Choroid plexus epithelial cell (primary cell): Measurements from ENCODE around the gene ADARB1.

Source experiments
- DNase-seq: peaks from one replicate; pipeline ENCODE4 v3.0.0-alpha.2; 2010; ENCODE audit warnings: low read depth
- H3K4me3 ChIP-seq: 2 replicates; pipeline ENCODE4 v1.5.1; 2011; ENCODE audit warnings: low read depth, mild to moderate bottlenecking, control low read depth, low read length, moderate library complexity
- TF ChIP-seq, protein P1 (sequence below): conservative IDR thresholded peaks from 2 replicates; pipeline ENCODE4 v1.5.1; 2011; ENCODE audit warnings: low read depth, mild to moderate bottlenecking, control low read depth, inconsistent platforms, low read length, moderate library complexity

ADARB1 gene

DNA sequence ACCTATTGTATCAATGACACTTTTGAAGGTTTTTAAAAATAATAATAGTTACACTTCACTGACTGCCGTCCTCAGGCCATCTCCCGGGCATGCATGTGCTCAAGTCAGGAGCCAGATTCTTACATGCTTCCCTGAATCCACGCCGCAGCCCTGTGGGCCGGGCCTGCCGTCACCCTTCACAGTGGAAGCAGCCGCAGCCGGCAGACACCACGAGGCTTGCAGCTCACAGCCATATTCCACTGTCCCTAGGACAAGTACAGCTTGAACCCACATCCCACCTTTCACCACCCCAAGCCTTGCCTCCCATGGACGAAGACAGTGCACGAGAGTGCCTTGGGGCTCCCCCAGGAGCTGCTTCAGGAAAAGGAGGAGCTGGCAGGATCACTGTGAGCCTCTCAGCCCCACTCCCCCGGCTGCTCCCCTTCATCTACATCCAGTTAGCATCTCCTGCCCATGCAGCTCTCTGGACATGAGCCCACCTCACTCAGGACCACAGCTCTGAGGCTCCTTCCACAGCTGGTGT lies 136.1 kb downstream of the ADARB1 start:
- DNase-seq = no peak
- H3K4me3 ChIP-seq = no peak overlapping the region
- TF ChIP-seq, protein P1, sequence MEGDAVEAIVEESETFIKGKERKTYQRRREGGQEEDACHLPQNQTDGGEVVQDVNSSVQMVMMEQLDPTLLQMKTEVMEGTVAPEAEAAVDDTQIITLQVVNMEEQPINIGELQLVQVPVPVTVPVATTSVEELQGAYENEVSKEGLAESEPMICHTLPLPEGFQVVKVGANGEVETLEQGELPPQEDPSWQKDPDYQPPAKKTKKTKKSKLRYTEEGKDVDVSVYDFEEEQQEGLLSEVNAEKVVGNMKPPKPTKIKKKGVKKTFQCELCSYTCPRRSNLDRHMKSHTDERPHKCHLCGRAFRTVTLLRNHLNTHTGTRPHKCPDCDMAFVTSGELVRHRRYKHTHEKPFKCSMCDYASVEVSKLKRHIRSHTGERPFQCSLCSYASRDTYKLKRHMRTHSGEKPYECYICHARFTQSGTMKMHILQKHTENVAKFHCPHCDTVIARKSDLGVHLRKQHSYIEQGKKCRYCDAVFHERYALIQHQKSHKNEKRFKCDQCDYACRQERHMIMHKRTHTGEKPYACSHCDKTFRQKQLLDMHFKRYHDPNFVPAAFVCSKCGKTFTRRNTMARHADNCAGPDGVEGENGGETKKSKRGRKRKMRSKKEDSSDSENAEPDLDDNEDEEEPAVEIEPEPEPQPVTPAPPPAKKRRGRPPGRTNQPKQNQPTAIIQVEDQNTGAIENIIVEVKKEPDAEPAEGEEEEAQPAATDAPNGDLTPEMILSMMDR = no peak

DNA sequence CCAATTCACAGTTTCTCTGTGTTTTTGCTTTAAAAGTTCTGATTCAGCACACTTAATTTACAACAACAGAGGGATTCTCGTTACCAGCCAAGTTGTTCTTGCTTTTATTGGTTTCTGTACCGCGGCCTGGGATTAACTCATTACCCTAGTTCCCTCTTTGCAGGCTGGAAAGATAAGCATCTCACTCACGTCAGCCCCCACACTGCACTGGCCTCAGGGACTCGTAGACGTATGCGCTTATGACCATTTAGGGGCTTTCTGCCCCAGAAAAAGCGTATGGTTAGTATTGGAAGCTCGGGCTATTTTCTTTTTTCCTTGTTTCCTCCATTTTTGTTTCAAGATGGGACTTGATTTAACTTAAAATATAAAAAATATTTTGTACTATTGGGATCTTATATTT lies 137.3 kb downstream of the ADARB1 start:
- TF ChIP-seq, protein P1 = no peak
- DNase-seq = no peak
- H3K4me3 ChIP-seq = no peak overlapping the region

DNA sequence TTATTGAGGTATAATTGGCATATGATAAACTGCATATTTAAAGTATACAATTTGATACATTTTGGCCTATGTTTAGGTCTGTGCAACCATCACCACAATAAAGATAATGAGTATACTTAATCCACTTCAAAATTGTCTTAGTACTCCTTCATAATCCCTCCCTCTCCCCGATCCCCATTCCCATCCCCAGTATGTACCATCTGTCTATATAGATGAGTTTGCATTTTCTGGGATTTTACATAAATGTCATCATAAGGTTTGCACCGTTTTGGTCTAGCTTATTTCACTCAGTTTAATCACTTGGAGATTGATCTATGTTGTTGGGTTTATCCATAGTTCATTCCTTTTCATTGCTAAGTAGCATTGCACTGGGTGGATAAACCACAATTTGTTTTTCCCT lies 139.0 kb downstream of the ADARB1 start:
- TF ChIP-seq, protein P1 = no peak
- H3K4me3 ChIP-seq = no peak overlapping the region
- DNase-seq = no peak

DNA sequence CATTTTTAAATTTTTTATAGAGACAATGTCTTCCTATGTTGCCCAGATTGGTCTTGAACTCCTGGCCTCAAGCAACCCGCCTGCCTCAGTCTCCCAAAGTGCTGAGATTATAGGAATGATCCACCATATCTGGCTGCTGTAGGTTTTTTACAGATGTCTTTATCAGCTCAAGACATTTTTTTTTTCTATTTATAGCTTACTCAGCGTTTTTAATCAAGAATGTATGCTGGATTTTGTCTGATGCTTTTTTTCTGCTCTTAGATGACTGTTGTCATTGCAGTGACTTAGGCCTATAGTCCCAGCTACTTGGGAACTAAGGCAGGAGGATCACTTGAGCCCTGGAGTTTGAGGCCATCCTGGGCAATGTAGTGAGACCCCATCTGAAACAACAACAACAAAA lies 140.8 kb downstream of the ADARB1 start:
- DNase-seq = no peak
- no peak overlapping the region for H3K4me3 ChIP-seq
- TF ChIP-seq, protein P1 = no peak

DNA sequence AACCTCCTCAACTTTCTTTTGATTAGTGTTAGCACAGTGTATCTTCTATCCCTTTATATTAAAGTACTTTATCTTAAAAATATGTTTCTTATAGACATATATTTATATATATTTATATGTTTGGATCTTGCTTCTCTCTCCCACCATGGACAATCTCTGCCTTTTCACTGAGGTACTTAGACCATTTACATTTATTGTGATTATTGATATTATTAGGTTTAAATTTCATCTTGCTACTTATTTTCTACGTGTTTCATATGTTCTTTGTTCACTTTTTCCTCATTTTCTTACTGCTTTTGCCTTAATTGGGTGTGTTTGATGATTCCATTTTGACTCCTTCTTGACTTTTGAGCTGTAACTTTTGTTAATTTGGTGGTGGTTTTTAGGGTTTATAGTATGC lies 142.6 kb downstream of the ADARB1 start:
- TF ChIP-seq, protein P1 = no peak
- H3K4me3 ChIP-seq = no peak overlapping the region
- DNase-seq = no peak

DNA sequence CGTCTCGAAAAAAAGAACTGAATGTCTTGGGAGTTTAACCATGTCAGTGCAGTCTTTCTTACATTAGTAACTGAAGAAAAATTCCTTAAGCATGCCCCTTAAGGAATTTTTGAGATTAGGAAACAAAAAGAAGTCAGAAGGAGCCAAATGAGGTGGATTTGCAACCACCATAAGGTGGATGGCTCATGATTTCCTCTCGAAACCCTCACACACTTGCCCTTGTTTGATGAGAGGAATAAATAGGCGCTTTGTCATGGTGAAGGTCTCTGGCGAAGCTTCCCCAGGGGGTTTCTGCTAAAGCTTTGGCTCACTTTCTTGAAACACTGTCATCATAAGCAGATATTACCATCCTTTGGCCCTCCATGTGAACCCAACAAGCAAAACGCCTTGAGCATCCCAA lies 145.1 kb downstream of the ADARB1 start:
- TF ChIP-seq, protein P1 = no peak
- no peak for DNase-seq
- no peak overlapping the region for H3K4me3 ChIP-seq

DNA sequence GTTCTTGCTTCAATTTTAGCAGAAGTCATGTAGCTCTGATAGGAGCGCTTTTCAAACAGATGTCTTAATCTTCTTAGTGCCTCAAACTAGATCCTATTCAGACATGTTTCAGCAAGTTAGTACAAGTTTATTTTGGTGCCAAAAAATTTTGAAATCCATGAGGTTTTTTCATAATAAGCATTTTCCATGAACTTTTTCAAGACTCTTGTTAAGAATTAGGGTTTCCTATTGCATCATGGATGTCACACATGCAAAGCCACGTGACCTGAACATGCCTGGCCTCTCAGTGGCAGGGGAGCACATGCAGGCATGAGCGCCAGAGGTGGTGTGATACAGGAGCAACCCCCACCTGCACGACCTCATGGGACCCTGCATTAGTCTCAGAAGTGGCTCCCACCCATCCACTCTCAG lies 145.7 kb downstream of the ADARB1 start:
- TF ChIP-seq, protein P1 = no peak
- peak; percentile 59 for DNase-seq
- no peak overlapping the region for H3K4me3 ChIP-seq
